ENCODE data around the gene EXD3.

GRCh38 chr9:137366891-137367381, 56.0 kb downstream of the EXD3 start:
- no peak for TF ChIP-seq EZH2 (optimal IDR thresholded peaks at IDR 0.05; ENCODE audit: low read depth, low read length)
- no peak for TF ChIP-seq CTCF (IDR thresholded peaks at IDR 0.05; ENCODE audit: low read length)
- no peak for TF ChIP-seq EZH2phosphoT487 (IDR thresholded peaks at IDR 0.05; ENCODE audit: low read length)
